NCI-H2227 (cell line): ENCODE results near the gene PDE4C.
"Not testable (repeated sequence)": the region's sequence is repeated elsewhere in the genome, so short reads cannot be mapped to it uniquely, and the experiment has no call there.

Experiments used
- DNase-seq: peaks from one replicate; lab custom pipeline; 2025; ENCODE audit not compliant: unreplicated experiment; lab: John Stamatoyannopoulos, UW

The PDE4C gene

GRCh38 chr19:18223860-18224524 lies 2.2 kb downstream of the PDE4C start:
- DNase-seq: peak; percentile 41

GRCh38 chr19:18221815-18222725 lies 4.2 kb downstream of the PDE4C start:
- no peak for DNase-seq

- DNase-seq: peak; percentile 15
Observed at GRCh38 chr19:18220632-18221275, 5.5 kb downstream of the PDE4C start.

- DNase-seq: no peak
Observed at GRCh38 chr19:18219911-18220631, 6.2 kb downstream of the PDE4C start.

DNA sequence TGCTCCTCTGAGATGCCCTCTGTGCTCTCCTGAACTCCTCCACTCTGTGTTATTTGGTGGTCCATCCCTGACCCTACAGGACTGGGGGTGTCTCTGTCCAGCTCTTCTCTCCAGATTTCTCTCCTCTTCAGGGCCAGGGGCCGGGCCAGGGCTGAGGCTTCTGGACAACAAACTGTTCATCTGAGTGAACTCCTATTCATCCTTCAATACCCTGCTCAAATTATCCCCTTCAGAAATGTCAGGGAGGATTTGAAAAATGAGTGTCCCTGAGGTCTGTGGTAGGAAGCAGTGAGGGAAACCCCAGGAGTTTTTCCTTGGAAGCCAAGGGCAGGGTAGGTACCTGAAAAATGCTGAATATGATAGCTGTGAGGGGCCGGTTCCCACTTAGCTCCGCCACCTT lies 7.6 kb downstream of the PDE4C start:
- no peak for DNase-seq

GRCh38 chr19:18218159-18218558 lies 8.1 kb downstream of the PDE4C start:
- DNase-seq: no peak

DNA sequence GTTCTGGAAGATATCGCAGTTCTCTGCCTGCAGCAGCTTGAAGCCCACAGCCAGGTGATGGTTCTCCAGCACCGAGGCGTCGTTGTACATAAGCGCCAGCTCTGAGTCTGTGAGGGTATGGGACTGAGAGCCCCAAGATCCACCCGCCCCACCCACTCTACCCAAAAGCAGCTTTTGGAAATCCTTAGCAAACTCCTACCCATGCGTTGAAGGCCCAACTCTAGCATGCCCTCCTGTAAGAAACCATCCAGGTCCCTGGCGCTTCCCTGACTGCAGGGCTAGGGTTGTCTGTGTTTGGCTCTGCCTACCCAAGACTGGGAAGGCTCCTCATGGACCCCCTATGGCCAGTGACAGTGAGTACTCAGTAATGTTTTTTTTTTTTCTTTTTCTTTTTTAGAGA lies 9.4 kb downstream of the PDE4C start:
- DNase-seq: no peak

- no peak for DNase-seq
Observed at GRCh38 chr19:18214779-18215433, 11.3 kb downstream of the PDE4C start.

- DNase-seq: no peak
Observed at GRCh38 chr19:18211683-18212082, 14.6 kb downstream of the PDE4C start.

DNA sequence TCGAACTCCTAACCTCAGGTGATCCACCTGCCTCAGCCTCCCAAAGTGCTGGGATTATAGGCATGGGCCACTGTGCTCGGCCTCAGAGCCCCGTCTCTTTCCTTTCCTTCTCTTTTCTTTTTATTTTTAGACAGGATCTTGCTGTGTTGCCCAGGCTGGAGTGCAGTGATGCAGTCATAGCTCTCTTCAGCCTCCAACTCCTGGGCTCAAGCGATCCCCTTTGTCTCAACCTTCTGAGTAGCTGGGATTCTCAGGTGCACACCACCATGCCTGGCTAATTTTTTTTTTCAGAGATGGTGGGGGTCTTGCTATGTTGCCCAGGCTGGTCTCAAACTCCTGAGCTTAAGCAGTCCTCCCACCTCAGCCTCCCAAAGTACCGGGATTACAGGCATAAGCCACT lies 16.3 kb downstream of the PDE4C start:
- DNase-seq: not testable (repeated sequence)

- peak; percentile 24 for DNase-seq
Observed at GRCh38 chr19:18208098-18208951, 17.9 kb downstream of the PDE4C start.

DNA sequence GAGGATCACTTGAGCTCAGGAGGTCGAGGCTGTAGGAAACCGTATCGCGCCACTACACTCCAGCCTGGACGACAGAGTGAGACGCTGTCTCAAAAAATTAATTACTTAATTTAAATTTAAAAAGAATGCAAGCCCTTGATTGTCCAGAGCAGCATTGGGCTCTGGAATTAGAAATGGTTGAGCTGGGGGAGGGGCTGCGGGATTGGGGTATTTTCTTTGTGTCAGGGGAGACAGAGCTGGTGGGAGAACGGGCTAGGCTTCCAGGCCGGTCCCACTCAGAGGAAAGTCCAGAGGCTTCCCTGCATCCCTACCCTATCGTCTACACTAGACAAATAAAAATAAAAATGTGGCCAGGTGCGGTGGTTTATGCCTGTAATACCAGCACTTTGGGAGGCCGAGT lies 20.2 kb downstream of the PDE4C start:
- DNase-seq: no peak

- peak; percentile 71 for DNase-seq
Observed at GRCh38 chr19:18205200-18205892, 20.9 kb downstream of the PDE4C start.

DNA sequence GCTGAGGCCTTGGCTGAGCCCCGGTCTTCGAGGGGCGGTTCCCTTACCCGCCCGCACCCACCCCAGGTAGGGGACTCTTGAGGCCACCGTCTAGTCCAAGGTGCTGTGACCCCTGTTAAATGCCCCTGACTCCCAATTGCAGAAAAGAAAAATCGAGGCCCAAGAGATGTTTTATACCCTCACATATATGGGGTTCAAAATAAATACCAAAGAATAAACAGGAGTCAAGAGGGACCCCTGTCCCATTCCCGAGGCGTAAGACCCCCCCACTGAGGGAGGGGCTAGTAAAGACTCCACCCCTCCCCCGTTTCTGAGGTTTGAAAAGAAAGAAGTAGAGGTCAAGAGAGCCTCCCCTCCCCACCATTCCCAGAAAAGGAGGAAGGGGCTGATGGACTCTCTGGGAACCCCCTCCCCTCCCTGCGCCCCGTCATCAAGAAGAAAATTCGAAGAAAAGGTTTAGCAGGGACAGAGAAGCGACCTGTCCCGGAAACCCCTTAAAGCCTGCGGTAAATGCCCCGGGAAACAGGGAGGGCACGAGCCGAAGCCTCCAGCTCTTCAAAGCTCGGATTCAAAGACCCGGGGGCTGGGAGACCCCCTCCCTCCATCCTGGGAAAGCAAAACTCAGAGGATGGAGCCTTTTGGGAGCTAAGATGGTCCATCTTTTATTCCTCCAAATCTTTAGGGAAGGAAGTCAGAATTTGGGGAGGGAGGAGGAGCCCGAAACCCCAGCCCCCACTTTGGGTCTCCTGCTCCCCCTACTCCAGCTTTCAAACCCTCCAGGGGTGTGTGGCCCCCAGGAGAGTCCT lies 21.6 kb downstream of the PDE4C start:
- peak; percentile 86 for DNase-seq

GRCh38 chr19:18203863-18204393 lies 22.3 kb downstream of the PDE4C start, which contains the start of gene RAB3A:
Gene RAB3A, minus strand, starts transcription at chr19:18204042. Its CDS starts 1,302 bp downstream, at chr19:18202740.
- DNase-seq: peak; percentile 99

DNA sequence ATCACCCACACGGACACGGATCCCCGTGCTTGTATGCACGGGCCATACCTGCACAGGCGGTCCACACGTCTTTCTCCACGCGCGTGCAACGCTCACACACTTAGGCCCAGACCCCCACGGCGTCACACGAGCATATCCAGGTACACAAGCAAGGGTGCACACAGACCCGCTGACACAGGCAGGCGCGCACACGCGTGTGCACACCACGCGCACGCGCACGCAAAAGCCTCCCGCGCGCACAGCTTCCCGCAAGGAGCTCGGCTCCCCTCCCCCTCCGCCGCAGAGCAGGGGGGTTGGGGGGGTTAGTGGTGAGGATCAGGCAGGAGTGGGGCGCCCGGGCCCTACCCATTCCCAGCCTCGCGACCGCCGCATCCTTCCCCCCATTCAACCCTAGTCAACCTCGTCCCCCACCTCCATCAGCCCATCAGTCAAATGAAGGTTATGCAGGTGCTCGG lies 22.8 kb downstream of the PDE4C start:
- DNase-seq: peak; percentile 66

GRCh38 chr19:18202778-18203407 lies 23.3 kb downstream of the PDE4C start:
- DNase-seq: peak; percentile 46
